Jurkat, Clone E6-1 (cell line): ENCODE data around the gene PANX2.
"Not testable (repeated sequence)": the region's sequence is repeated elsewhere in the genome, so short reads cannot be mapped to it uniquely, and the experiment has no call there.

Source experiments
- DNase-seq: peaks from one replicate; pipeline ENCODE4 v3.0.0-alpha.2; 2011; ENCODE audit warnings: low read depth, low spot score
- H3K4me3 ChIP-seq: 2 replicates; pipeline ENCODE4 v1.5.1; 2011; ENCODE audit warnings: mild to moderate bottlenecking, low read length, control low read depth, moderate library complexity

PANX2 gene

GRCh38 chr22:50168490-50169180 lies 1.9 kb upstream of the PANX2 start:
- DNase-seq, H3K4me3 ChIP-seq: not testable (repeated sequence)

GRCh38 chr22:50169181-50169759 lies 1.3 kb upstream of the PANX2 start:
- H3K4me3 ChIP-seq: no peak overlapping the region
- no peak for DNase-seq

DNA sequence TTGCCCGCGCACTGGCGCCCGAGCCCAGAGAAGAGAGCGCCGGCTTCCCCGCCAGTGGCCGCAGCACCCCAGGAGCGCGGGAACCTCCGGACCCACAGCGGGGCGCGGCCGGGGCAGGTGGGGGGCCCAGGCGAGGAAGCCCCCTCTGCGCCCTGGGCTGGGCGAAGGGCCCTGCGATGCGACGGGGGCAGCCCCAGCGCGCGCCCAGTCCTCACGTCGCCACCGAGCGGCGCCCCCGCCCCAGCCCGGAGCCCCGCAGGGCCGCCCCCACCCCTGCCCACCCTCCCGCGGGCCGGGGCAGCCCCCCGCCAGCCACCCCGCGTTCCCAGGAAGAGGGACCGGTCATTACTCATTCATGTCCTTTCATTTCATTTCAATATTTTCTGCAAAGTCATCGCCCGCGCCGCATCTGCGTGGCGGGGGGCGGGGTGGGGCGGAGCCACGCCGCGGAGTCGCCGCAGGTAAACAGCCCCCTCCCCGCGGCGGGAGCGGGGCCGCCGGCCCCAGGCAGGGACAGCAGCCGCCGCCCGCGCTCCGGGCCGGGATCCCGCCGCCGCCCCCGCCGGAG lies 673 bp upstream of the PANX2 start:
- DNase-seq: no peak
- H3K4me3 ChIP-seq: no peak overlapping the region

GRCh38 chr22:50171319-50171964 lies 911 bp downstream of the PANX2 start:
- DNase-seq: no peak
- H3K4me3 ChIP-seq: no peak overlapping the region

GRCh38 chr22:50171965-50172421 lies 1.5 kb downstream of the PANX2 start:
- no peak overlapping the region for H3K4me3 ChIP-seq

GRCh38 chr22:50173311-50173982 lies 2.9 kb downstream of the PANX2 start:
- no peak overlapping the region for H3K4me3 ChIP-seq
- no peak for DNase-seq

More at GRCh38 chr22:50171965-50172421, 1.5 kb downstream of the PANX2 start:
- DNase-seq: no peak

DNA sequence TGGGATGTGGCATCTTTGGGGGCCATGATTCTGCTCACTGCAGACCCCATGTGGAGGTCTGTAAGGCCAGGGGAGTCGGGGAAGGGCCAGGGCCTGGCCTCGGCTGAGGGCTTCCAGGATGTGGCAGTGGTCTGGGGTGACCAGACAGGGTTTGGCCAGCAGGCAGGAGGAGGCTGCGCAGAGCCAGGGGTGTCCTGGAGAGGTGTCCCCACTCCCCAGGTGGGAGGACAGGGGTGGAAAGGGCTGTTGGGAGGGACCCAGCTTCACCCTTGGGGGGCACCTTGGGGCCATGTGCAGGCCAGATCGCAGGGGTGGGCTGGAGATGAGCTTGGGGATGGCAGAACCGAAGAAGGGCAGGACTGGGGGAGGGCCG lies 3.4 kb downstream of the PANX2 start:
- H3K4me3 ChIP-seq: no peak overlapping the region
- no peak for DNase-seq

GRCh38 chr22:50174382-50175190 lies 4.1 kb downstream of the PANX2 start:
- no peak for DNase-seq
- H3K4me3 ChIP-seq: no peak overlapping the region

- DNase-seq: no peak
- H3K4me3 ChIP-seq: no peak overlapping the region
Observed at GRCh38 chr22:50175191-50175461, 4.6 kb downstream of the PANX2 start.

DNA sequence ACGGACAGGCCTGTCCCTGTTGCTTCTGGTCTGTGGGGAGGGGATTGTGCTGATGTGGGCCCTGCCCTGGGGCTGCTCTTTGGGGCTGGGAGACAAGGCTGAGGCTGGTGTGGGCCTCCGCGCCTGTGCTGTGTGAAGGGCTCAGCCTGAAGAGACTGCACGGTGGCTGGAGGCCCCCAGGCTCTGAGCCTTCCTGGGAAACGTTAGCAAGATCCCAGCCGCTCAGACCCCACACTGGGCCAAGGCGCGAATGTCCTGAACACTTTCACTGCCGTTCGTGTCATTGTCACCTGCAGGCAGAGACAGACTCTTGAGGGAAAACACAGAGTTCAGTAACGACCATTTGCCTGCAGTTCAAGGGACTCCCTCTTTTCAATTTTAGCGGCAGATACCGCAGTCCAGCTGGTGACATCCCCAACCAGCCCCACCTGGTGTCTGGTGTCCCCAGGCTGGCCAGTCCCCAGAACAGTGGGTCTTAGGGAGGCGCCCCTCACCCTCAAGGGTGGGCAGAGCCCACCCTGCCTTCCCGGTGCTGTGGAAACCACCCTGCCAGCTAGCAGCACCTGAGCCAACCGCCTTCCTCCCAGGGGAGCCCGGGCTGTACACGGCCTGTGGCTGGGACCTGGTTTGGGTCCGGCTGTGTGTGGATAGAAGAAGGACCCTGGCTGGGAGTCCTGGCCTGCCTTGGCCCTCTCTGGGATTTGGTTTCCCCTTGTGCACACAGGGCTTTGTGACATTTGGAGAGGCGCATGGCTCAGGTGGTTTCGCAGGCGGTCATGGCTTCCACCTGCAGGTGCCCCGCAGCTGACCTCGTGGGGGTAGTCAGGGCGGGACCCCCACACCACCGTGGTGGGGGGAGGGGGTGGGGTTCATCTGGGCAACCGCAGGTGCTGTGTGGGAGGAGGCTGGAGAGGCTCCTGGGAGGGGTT lies 5.7 kb downstream of the PANX2 start:
- H3K4me3 ChIP-seq: no peak overlapping the region
- DNase-seq: no peak

- H3K4me3 ChIP-seq: no peak overlapping the region
- no peak for DNase-seq
Observed at GRCh38 chr22:50176850-50177536, 6.5 kb downstream of the PANX2 start.

DNA sequence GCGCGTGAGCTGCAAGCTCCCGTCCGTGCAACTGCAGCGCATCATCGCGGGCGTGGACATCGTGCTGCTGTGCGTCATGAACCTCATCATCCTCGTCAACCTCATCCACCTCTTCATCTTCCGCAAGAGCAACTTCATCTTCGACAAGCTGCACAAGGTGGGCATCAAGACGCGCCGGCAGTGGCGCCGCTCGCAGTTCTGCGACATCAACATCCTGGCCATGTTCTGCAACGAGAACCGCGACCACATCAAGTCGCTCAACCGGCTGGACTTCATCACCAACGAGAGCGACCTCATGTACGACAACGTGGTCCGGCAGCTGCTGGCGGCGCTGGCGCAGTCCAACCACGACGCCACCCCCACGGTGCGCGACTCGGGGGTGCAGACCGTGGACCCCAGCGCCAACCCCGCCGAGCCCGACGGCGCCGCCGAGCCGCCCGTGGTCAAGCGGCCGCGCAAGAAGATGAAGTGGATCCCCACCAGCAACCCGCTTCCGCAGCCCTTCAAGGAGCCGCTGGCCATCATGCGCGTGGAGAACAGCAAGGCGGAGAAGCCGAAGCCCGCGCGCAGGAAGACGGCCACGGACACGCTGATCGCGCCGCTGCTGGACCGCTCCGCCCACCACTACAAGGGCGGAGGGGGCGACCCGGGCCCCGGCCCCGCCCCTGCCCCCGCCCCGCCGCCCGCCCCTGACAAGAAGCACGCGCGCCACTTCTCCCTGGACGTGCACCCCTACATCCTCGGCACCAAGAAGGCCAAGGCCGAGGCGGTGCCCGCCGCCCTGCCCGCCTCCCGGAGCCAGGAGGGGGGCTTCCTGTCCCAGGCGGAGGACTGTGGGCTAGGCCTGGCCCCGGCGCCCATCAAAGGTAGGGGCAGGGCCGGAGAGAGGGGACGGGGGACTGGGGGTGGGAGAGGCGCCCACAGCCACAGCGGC lies 7.3 kb downstream of the PANX2 start:
- DNase-seq: no peak
- no peak overlapping the region for H3K4me3 ChIP-seq

DNA sequence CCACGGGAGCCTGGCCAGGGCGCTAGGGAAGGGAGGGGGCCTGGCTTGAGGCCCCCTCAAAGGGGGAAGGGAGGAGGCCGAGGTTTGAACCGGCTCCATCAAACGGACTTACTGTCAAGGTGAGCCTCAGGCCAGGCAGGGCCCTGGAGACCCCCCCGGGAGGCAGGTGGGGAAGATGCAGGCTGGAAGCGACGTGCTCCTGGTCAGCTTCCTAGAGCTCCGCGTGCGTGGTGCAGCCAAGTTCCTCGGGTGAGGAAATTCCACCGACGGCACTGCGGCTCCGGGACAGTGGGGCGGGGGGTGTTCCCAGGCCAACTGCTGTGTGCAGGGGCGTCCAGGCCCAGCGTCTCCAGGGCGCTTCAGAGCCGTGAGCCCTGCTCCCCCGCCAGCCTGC lies 7.9 kb downstream of the PANX2 start:
- DNase-seq: no peak
- H3K4me3 ChIP-seq: no peak overlapping the region

DNA sequence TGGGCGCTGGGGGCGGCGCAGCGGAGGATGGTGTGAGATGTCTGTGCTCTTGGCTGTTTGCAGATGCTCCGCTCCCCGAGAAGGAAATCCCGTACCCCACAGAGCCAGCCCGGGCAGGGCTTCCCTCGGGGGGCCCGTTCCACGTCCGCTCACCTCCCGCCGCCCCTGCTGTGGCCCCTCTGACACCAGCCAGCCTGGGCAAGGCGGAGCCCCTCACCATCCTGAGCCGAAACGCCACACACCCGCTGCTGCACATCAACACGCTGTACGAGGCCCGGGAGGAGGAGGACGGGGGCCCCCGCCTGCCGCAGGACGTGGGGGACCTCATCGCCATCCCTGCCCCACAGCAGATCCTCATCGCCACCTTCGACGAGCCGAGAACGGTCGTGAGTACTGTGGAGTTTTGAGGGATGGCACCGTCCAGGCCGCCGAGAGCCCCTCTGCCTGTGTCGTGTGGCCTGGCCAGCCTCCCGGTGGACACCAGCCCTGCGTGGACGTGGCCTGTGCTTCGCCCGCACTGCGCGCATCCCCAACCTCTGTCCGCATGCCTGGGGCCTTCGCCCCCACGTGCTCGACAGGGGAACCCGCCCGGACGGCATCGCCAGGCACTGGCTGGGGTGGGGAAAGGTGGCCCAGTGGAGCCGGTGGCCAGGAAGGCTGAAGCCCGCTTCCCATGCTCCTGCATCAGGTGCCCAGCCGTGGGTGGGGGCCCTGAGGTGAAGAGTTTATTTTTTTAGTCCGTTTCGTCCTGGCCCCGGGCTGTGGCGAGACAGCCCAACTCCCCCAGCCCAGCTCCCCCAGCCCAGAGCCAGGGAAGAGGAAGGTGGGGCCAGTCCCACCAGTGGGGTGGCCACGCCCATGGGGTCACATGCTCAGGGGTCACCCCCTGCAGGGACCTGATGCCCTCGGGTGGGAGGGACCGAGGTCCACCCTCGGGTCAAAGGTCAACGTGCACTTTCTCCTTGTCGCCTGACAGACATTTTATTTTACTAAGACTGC lies 8.6 kb downstream of the PANX2 start:
- no peak for DNase-seq
- no peak overlapping the region for H3K4me3 ChIP-seq

DNA sequence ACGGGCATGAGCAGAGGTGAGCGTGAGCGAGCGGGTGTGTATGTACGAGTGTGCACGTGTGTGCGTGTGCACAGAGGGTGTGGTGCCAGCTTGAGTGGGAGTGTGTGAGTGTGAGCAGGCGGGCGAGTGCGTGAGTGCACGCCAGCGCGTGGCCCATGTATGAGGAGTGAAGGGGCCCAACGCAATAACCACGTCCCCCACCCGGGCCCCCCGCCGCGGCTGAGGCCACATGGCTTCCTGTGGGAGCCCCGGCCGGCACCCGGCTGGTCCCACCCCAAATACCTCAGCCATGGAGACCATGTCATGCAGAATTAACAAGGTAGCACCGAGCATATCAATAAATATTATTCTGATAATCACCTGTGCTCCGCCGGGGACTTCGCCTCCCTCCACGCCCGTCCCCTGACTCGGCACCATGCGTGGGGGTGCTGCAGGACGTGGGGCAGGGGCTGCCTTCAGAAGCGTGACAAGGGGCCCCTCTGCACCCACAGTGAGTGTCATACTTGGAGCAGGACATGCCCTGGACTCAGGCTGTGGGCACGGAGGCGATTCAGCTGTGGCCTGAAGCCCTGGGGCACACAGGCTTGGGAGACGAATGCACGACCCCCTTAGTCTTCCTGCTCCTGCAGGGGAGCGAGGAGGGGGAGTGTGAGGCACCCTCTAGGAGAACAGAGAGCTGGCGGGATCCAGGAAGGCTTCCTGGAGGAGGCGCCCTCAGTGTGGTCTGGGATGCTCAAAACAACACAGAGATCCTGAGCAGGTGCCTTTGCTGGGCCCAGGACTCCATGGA lies 9.6 kb downstream of the PANX2 start:
- DNase-seq: no peak

More for the DNA sequence above, 9.6 kb downstream of the PANX2 start:
- no peak overlapping the region for H3K4me3 ChIP-seq
